ENCODE results near the gene SLC16A11. TPM values are rescaled to one million over a fixed set of nuclear protein-coding genes. Genes with fewer than 3 reads are reported as not detected.
"Not testable (repeated sequence)": the region's sequence is repeated elsewhere in the genome, so short reads cannot be mapped to it uniquely, and the experiment has no call there.

SLC16A11 gene
- total RNA-seq, 1 experiment from 2014 or later: not detected

- CTCF ChIA-PET: no interaction called here
- Mint-ChIP-seq H3K36me3 (ENCODE audit: insufficient read depth, unreplicated experiment) (peaks cover 18% of the 10 kb centered on the region), H3K9me3 (ENCODE audit: low read depth, unreplicated experiment) (no peaks in the 10 kb centered on the region), H3K27ac (ENCODE audit: unreplicated experiment) (peak overlapping the region; percentile 39), H3K27me3 (ENCODE audit: unreplicated experiment) (no peaks in the 10 kb centered on the region), H3K4me1 (ENCODE audit: low read depth, unreplicated experiment) (peaks cover 31% of the 10 kb centered on the region), H3K4me3 (ENCODE audit: low read depth, unreplicated experiment) (no peak overlapping the region)
- BruUV-seq (replicated peaks): no TSS peak
- TF ChIP-seq, protein P1, sequence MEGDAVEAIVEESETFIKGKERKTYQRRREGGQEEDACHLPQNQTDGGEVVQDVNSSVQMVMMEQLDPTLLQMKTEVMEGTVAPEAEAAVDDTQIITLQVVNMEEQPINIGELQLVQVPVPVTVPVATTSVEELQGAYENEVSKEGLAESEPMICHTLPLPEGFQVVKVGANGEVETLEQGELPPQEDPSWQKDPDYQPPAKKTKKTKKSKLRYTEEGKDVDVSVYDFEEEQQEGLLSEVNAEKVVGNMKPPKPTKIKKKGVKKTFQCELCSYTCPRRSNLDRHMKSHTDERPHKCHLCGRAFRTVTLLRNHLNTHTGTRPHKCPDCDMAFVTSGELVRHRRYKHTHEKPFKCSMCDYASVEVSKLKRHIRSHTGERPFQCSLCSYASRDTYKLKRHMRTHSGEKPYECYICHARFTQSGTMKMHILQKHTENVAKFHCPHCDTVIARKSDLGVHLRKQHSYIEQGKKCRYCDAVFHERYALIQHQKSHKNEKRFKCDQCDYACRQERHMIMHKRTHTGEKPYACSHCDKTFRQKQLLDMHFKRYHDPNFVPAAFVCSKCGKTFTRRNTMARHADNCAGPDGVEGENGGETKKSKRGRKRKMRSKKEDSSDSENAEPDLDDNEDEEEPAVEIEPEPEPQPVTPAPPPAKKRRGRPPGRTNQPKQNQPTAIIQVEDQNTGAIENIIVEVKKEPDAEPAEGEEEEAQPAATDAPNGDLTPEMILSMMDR (IDR thresholded peaks at IDR 0.05; ENCODE audit: unreplicated experiment): no peak
- intact Hi-C loops (cut with micrococcal nuclease; ENCODE audit: unreplicated experiment): loop anchor here (5.0 kb wide), 1 partner anchor 298 kb away; no protein-coding TSS in a partner anchor
- no peak for DNase-seq
Measured at GRCh38 chr17:7048968-7049367, 5.1 kb upstream of the SLC16A11 start.

DNA sequence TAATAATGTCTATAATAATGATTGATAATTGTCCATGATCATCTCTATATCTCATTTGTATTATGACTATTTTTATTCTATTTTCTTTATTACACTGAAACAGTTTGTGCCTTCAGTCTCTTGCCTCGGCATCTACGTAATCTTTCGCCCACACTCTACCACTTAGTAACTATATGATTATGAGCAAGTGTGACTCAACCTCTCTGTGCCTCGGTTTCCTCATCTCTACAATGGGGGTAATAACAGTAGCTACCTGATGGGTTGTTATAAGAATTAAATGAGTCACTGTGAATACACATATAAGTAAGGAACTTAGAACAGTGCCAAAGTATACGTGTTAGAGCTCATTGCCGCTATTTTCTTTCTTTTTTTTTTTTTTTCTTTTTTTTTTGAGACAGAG, 3.7 kb upstream of the SLC16A11 start:
- BruUV-seq (replicated peaks): no TSS peak
- Mint-ChIP-seq H3K36me3 (ENCODE audit: insufficient read depth, unreplicated experiment) (peaks cover 27% of the 10 kb centered on the region), H3K4me1 (ENCODE audit: low read depth, unreplicated experiment) (peaks cover 31% of the 10 kb centered on the region), H3K27ac (ENCODE audit: unreplicated experiment) (no peak overlapping the region), H3K27me3 (ENCODE audit: unreplicated experiment) (no peaks in the 10 kb centered on the region), H3K4me3 (ENCODE audit: low read depth, unreplicated experiment) (no peak overlapping the region), H3K9me3 (ENCODE audit: low read depth, unreplicated experiment) (no peaks in the 10 kb centered on the region)
- intact Hi-C loops (cut with micrococcal nuclease; ENCODE audit: unreplicated experiment): loop anchor here (2.0 to 5.0 kb wide), 2 partner anchors 117 to 300 kb away; no protein-coding TSS in a partner anchor
- CTCF ChIA-PET: interaction anchor here (0.6 kb wide), 1 partner anchor 381 kb away, joined by 3 read pairs; no protein-coding TSS in a partner anchor
- DNase-seq: no peak
- TF ChIP-seq, protein P1 (IDR thresholded peaks at IDR 0.05; ENCODE audit: unreplicated experiment): no peak

GRCh38 chr17:7046725-7047397, 3.0 kb upstream of the SLC16A11 start:
- intact Hi-C loops (cut with micrococcal nuclease; ENCODE audit: unreplicated experiment): loop anchor here (2.0 to 5.0 kb wide), 2 partner anchors 118 to 300 kb away; no protein-coding TSS in a partner anchor
- H3K9me3 Mint-ChIP-seq (ENCODE audit: low read depth, unreplicated experiment): not testable (repeated sequence)

DNA sequence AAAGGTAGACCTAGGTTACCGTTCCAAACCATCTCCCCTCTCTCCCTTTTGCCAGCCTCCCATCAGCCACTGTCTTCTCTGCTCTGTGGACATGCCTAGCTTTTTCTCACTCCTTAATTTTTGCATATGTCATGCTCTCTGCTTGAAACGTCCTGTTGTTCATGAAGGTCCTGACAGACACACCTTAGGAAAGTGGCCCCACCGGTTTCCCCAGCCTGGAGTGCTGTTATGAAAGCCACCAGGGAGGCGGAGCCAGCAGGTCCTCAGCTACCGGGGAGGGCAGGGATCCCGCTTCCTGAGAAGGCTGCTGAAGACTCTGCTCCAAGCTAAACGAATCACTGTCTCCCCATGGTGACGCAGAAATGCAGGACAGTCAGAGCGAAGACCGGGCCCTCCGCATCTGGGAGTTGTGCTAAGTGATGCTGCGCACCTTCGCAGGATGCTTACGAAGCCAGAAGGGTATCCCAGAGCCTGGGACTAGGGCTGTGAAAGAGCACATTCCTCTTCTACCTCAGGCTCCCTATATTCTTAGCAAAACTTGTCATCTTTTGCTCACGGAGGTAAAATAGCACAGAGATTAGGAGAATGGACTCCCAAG, 2.3 kb upstream of the SLC16A11 start:
- DNase-seq: peak; percentile 90
- peaks cover 39% of the 10 kb centered on the region for H3K36me3 Mint-ChIP-seq (ENCODE audit: insufficient read depth, unreplicated experiment)
- TF ChIP-seq, protein P1 (IDR thresholded peaks at IDR 0.05; ENCODE audit: unreplicated experiment): no peak
- CTCF ChIA-PET: interaction anchor here (0.9 to 2.1 kb wide), 14 partner anchors 11 to 283 kb away, joined by 3 to 23 read pairs (median 4); partner anchors contain the start of genes ACADVL, DLG4, DVL2 and GABARAP
- H3K4me1 Mint-ChIP-seq (ENCODE audit: low read depth, unreplicated experiment): peaks cover 31% of the 10 kb centered on the region
- no TSS peak for BruUV-seq (replicated peaks)
- peak overlapping the region; percentile 80 for H3K4me3 Mint-ChIP-seq (ENCODE audit: low read depth, unreplicated experiment)
- intact Hi-C loops (cut with micrococcal nuclease; ENCODE audit: unreplicated experiment): loop anchor here (2.0 to 5.0 kb wide), 2 partner anchors 119 to 301 kb away; no protein-coding TSS in a partner anchor
- H3K27me3 Mint-ChIP-seq (ENCODE audit: unreplicated experiment): no peaks in the 10 kb centered on the region
- H3K9me3 Mint-ChIP-seq (ENCODE audit: low read depth, unreplicated experiment): no peaks in the 10 kb centered on the region
- H3K27ac Mint-ChIP-seq (ENCODE audit: unreplicated experiment): peak overlapping the region; percentile 99

More at GRCh38 chr17:7046725-7047397, 3.0 kb upstream of the SLC16A11 start:
- Mint-ChIP-seq H3K27ac (ENCODE audit: unreplicated experiment) (peak overlapping the region; percentile 99), H3K4me3 (ENCODE audit: low read depth, unreplicated experiment) (peak overlapping the region; percentile 80), H3K4me1 (ENCODE audit: low read depth, unreplicated experiment) (peaks cover 31% of the 10 kb centered on the region), H3K36me3 (ENCODE audit: insufficient read depth, unreplicated experiment) (peaks cover 33% of the 10 kb centered on the region)
- BruUV-seq (replicated peaks); DNase-seq; H3K27me3 Mint-ChIP-seq (ENCODE audit: unreplicated experiment): not testable (repeated sequence)
- CTCF ChIA-PET: interaction anchor here (1.4 to 2.1 kb wide), 4 partner anchors 90 to 283 kb away, joined by 4 to 23 read pairs (median 19); no protein-coding TSS in a partner anchor

All from Calu3 (cell line).